CD4-positive, alpha-beta T cell (primary cell): Measurements from ENCODE around the gene NEK9. TPM values are rescaled to one million over a fixed set of nuclear protein-coding genes. Genes with fewer than 3 reads are reported as not detected.

Experiments used
- ATAC-seq: fragments of 200-7000 bp; cut with Tn5 transposase; one replicate; pipeline ENCODE4 v1.10.0; 2022; ENCODE audit warnings: mild to moderate bottlenecking; ENCODE audit not compliant: poor library complexity
- CTCF ChIA-PET: fragments of 350-600 bp; sonication (Branson Sonifier 250); formaldehyde crosslinking; loops from one replicate; lab custom pipeline; 2021; ENCODE audit warnings: antibody characterized with exemption, inconsistent platforms; lab: Charles Lee
- POLR2A ChIA-PET: fragments of 350-600 bp; sonication (Branson Sonifier 250); formaldehyde crosslinking; loops from one replicate; lab custom pipeline; 2021; ENCODE audit warnings: antibody characterized with exemption, inconsistent platforms; lab: Charles Lee
- DNase-seq, 14 experiments: peaks; one replicate each; pipeline ENCODE4 v3.0.0-alpha.2; 2013 to 2020; ENCODE audit warnings: mixed read lengths in 2 of 14
- H3K27ac ChIP-seq, 2 donors: one replicate each; pipeline versions ENCODE4 v1.5.1 to v1.7.0; 2013; ENCODE audit warnings: low read length in 2 of 2, low read depth in 1 of 2, mild to moderate bottlenecking in 1 of 2
- H3K27me3 ChIP-seq, 2 experiments: 1 replicate in 1 of 2; 2 replicates in 1 of 2; pipeline versions ENCODE4 v1.6.1 to v1.7.0; 2013; ENCODE audit warnings: low read length in 2 of 2, control low read depth in 1 of 2, mild to moderate bottlenecking in 1 of 2, moderate library complexity in 1 of 2; ENCODE audit not compliant: insufficient read depth in 2 of 2, control insufficient read depth in 1 of 2
- H3K36me3 ChIP-seq: one replicate; pipeline ENCODE4 v1.6.1; 2013; ENCODE audit warnings: low read length, control low read depth; ENCODE audit not compliant: insufficient read depth
- H3K4me1 ChIP-seq: one replicate; pipeline ENCODE4 v1.6.1; 2013; ENCODE audit warnings: low read length, control low read depth; ENCODE audit not compliant: insufficient read depth
- H3K4me3 ChIP-seq: one replicate; pipeline ENCODE4 v1.5.1; 2013; ENCODE audit warnings: mild to moderate bottlenecking, low read length, moderate library complexity
- H3K9me3 ChIP-seq, 2 experiments: 1 replicate in 1 of 2; 2 replicates in 1 of 2; pipeline versions ENCODE4 v1.6.1 to v1.7.0; 2013; ENCODE audit warnings: low read length in 2 of 2, mild to moderate bottlenecking in 2 of 2, control low read depth in 1 of 2, moderate library complexity in 1 of 2; ENCODE audit not compliant: control insufficient read depth in 1 of 2, insufficient read depth in 1 of 2
- H3K27ac Mint-ChIP-seq: one replicate; pipeline ENCODE4 v1.8.0; 2020; ENCODE audit warnings: mixed read lengths
- H3K27me3 Mint-ChIP-seq: one replicate; pipeline ENCODE4 v1.8.0; 2021; ENCODE audit warnings: mixed read lengths
- H3K36me3 Mint-ChIP-seq: one replicate; pipeline ENCODE4 v1.8.0; 2021; ENCODE audit warnings: low read depth, mixed read lengths
- H3K4me1 Mint-ChIP-seq: one replicate; pipeline ENCODE4 v1.8.0; 2021; ENCODE audit warnings: low read depth, mixed read lengths
- H3K4me3 Mint-ChIP-seq: one replicate; pipeline ENCODE4 v1.8.0; 2020; ENCODE audit warnings: mild to moderate bottlenecking, mixed read lengths
- H3K9me3 Mint-ChIP-seq: one replicate; pipeline ENCODE4 v1.8.0; 2020; ENCODE audit warnings: mixed read lengths
- intact Hi-C, 2 experiments: fragments of 100-400 bp; cut with DNase I in 1 of 2; cut with micrococcal nuclease in 1 of 2; formaldehyde crosslinking; loops; one replicate each; pipeline versions ENCODE4 v1.15.1 to v1.9.0; 2023 to 2025; cut with DNase I, micrococcal nuclease
- total RNA-seq, 174 experiments: library from RNA in 2 of 174; stranded (reverse) in 2 of 174; gene quantifications; one replicate each; pipeline ENCODE4 v1.2.3 and lab custom pipeline; 2021 to 2026
- TF ChIP-seq, protein P1 (sequence below): fragments of 200-600 bp; IDR thresholded peaks from one replicate; pipeline ENCODE4 v1.8.0; 2022; ENCODE audit warnings: antibody characterized with exemption, mild to moderate bottlenecking

NEK9 gene
- total RNA-seq, 2 experiments from 2014 or later: 53.5 to 54.1 TPM

DNA sequence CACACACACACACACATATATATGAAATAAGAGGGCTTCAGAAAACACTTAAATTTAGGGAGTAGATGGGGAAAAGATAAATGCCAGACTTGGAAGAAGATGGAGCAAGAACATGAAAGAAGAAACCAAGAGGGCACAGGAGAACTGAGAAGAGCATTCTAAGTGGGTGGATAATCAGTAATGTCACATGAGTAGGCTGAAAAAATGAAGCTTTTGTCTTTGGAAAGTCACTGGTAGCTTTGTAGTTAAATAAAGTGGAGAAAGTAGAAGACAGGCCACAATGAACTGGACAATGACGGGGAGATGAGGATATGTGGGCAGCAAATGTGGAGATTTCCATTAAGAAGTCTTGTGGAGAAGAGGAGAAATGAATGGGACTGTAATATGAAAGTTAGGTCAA lies 59.6 kb downstream of the NEK9 start:
- no peak for ATAC-seq
- Mint-ChIP-seq H3K9me3 (no peaks in the 10 kb centered on the region), H3K27ac (no peak overlapping the region), H3K36me3 (peaks cover 10% of the 10 kb centered on the region), H3K4me3 (no peak overlapping the region), H3K4me1 (peaks cover 34% of the 10 kb centered on the region), H3K27me3 (no peaks in the 10 kb centered on the region)
- no peaks in the 10 kb centered on the region for H3K9me3 ChIP-seq
- peaks cover 35% of the 10 kb centered on the region for H3K4me1 ChIP-seq
- H3K36me3 ChIP-seq: no peaks in the 10 kb centered on the region
- H3K27me3 ChIP-seq: no peaks in the 10 kb centered on the region
- DNase-seq: no peak
- H3K4me3 ChIP-seq: no peak overlapping the region
- H3K27ac ChIP-seq: no peak overlapping the region
- TF ChIP-seq, protein P1, sequence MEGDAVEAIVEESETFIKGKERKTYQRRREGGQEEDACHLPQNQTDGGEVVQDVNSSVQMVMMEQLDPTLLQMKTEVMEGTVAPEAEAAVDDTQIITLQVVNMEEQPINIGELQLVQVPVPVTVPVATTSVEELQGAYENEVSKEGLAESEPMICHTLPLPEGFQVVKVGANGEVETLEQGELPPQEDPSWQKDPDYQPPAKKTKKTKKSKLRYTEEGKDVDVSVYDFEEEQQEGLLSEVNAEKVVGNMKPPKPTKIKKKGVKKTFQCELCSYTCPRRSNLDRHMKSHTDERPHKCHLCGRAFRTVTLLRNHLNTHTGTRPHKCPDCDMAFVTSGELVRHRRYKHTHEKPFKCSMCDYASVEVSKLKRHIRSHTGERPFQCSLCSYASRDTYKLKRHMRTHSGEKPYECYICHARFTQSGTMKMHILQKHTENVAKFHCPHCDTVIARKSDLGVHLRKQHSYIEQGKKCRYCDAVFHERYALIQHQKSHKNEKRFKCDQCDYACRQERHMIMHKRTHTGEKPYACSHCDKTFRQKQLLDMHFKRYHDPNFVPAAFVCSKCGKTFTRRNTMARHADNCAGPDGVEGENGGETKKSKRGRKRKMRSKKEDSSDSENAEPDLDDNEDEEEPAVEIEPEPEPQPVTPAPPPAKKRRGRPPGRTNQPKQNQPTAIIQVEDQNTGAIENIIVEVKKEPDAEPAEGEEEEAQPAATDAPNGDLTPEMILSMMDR: no peak
- ChIA-PET POLR2A (interaction anchor here (1.5 kb wide), 1 partner anchor 11 kb away, joined by 5 read pairs; no protein-coding TSS in a partner anchor), CTCF (interaction anchor here (1.0 kb wide), 1 partner anchor 21 kb away, joined by 3 read pairs; no protein-coding TSS in a partner anchor)
- intact Hi-C loops: loop anchor here (2.0 to 10.0 kb wide), 2 partner anchors 14 to 62 kb away; partner anchors contain the start of gene EIF2B2 (in 1 of the 2)

GRCh38 chr14:75066691-75067090 lies 60.2 kb downstream of the NEK9 start:
- no peak overlapping the region for H3K27ac Mint-ChIP-seq
- Histone ChIP-seq H3K27ac (no peak overlapping the region), H3K9me3 (no peaks in the 10 kb centered on the region), H3K4me3 (no peak overlapping the region), H3K36me3 (no peaks in the 10 kb centered on the region), H3K27me3 (no peaks in the 10 kb centered on the region), H3K4me1 (peaks cover 35% of the 10 kb centered on the region)
- POLR2A ChIA-PET: no interaction called here
- CTCF ChIA-PET: interaction anchor here (1.0 to 1.7 kb wide), 4 partner anchors 10 to 63 kb away, joined by 3 to 4 read pairs (median 3); no protein-coding TSS in a partner anchor
- peaks cover 34% of the 10 kb centered on the region for H3K4me1 Mint-ChIP-seq
- no peaks in the 10 kb centered on the region for H3K9me3 Mint-ChIP-seq
- H3K27me3 Mint-ChIP-seq: no peaks in the 10 kb centered on the region
- H3K36me3 Mint-ChIP-seq: peaks cover 10% of the 10 kb centered on the region
- no peak for DNase-seq
- intact Hi-C loops: loop anchor here (2.0 to 10.0 kb wide), 2 partner anchors 14 to 62 kb away; partner anchors contain the start of gene EIF2B2 (in 1 of the 2)
- no peak for ATAC-seq
- TF ChIP-seq, protein P1: no peak
- H3K4me3 Mint-ChIP-seq: no peak overlapping the region

GRCh38 chr14:75064205-75064567 lies 62.7 kb downstream of the NEK9 start:
- no peaks in the 10 kb centered on the region for H3K27me3 Mint-ChIP-seq
- no peaks in the 10 kb centered on the region for H3K9me3 Mint-ChIP-seq
- TF ChIP-seq, protein P1: no peak
- peaks cover 46% of the 10 kb centered on the region for H3K4me1 Mint-ChIP-seq
- H3K36me3 ChIP-seq: no peaks in the 10 kb centered on the region
- peaks cover 26% of the 10 kb centered on the region for H3K4me1 ChIP-seq
- no peaks in the 10 kb centered on the region for H3K9me3 ChIP-seq
- DNase-seq: no peak
- POLR2A ChIA-PET: interaction anchor here (0.6 to 3.0 kb wide), 10 partner anchors 10 to 203 kb away, joined by 3 to 22 read pairs (median 5); partner anchors contain the start of genes EIF2B2, MLH3, NEK9 and RPS6KL1
- H3K4me3 Mint-ChIP-seq: peak overlapping the region; percentile 98
- CTCF ChIA-PET: interaction anchor here (0.9 to 2.0 kb wide), 6 partner anchors 13 to 220 kb away, joined by 3 to 7 read pairs (median 3); partner anchors contain the start of genes DLST and MLH3
- no peak for ATAC-seq
- peaks cover 25% of the 10 kb centered on the region for H3K36me3 Mint-ChIP-seq
- peak overlapping the region; percentile 88 for H3K4me3 ChIP-seq
- H3K27ac ChIP-seq: peak overlapping the region; percentile 59 to 78
- no peaks in the 10 kb centered on the region for H3K27me3 ChIP-seq
- H3K27ac Mint-ChIP-seq: peak overlapping the region; percentile 93
- intact Hi-C loops: loop anchor here in 1 of 2 experiments (10.0 kb wide), 1 partner anchor 59 kb away; the partner anchor contains the start of gene EIF2B2
